Measurements from ENCODE around the gene ZNF275. TPM values are rescaled to one million over a fixed set of nuclear protein-coding genes. Genes with fewer than 3 reads are reported as not detected.
"Not testable (repeated sequence)": the region's sequence is repeated elsewhere in the genome, so short reads cannot be mapped to it uniquely, and the experiment has no call there.

ZNF275 gene
- polyA plus RNA-seq, 4 donors, result 1.1 to 9.0 (median 2.3) TPM

- no peak overlapping the region for H3K27ac ChIP-seq (ENCODE audit: low read depth in 1 of 3, low read length in 2 of 3)
- no peaks in the 10 kb centered on the region for H3K9me3 ChIP-seq (ENCODE audit: control insufficient read depth in 2 of 2, insufficient read depth in 1 of 2, low read depth in 1 of 2, low read length in 1 of 2)
- H3K27me3 ChIP-seq (ENCODE audit: control insufficient read depth in 3 of 3, insufficient read depth in 3 of 3, low read length in 3 of 3), result peaks cover 0 to 2% (median 0%) of the 10 kb centered on the region in 3 donors
- H3K4me3 ChIP-seq (ENCODE audit: low read depth in 1 of 3, low read length in 3 of 3), result no peak overlapping the region
- WGBS, 3 donors, result 50 to 79% (median 75%) methylated on average over 1 of the region's 1 CpG
- FAIRE-seq, result no peak
- DNase-seq, result no peak
- H3K36me3 ChIP-seq (ENCODE audit: control insufficient read depth in 3 of 3, insufficient read depth in 2 of 3, low read depth in 1 of 3, low read length in 3 of 3), result no peaks in the 10 kb centered on the region
- no peaks in the 10 kb centered on the region for H3K4me1 ChIP-seq (ENCODE audit: control insufficient read depth in 3 of 3, insufficient read depth in 2 of 3, low read depth in 1 of 3, low read length in 2 of 3)
Observed at GRCh38 chrX:153312842-153313241, 21.1 kb upstream of the ZNF275 start.

GRCh38 chrX:153317306-153317705 lies 16.6 kb upstream of the ZNF275 start:
- H3K9me3 ChIP-seq (ENCODE audit: control insufficient read depth in 2 of 2, insufficient read depth in 1 of 2, low read depth in 1 of 2, low read length in 1 of 2), result no peaks in the 10 kb centered on the region
- no peak overlapping the region for H3K4me3 ChIP-seq (ENCODE audit: low read depth in 1 of 3, low read length in 3 of 3)
- FAIRE-seq (no peak), DNase-seq (no peak)
- 69 to 87% (median 81%) methylated on average over 7 to 8 of the region's 8 CpGs for WGBS, 3 donors
- H3K27me3 ChIP-seq (ENCODE audit: control insufficient read depth in 3 of 3, insufficient read depth in 3 of 3, low read length in 3 of 3), result peaks cover 0 to 12% (median 3%) of the 10 kb centered on the region in 3 donors
- no peak overlapping the region for H3K27ac ChIP-seq (ENCODE audit: low read depth in 1 of 3, low read length in 2 of 3)
- H3K36me3 ChIP-seq (ENCODE audit: control insufficient read depth in 3 of 3, insufficient read depth in 2 of 3, low read depth in 1 of 3, low read length in 3 of 3), result no peaks in the 10 kb centered on the region
- no peaks in the 10 kb centered on the region for H3K4me1 ChIP-seq (ENCODE audit: control insufficient read depth in 3 of 3, insufficient read depth in 2 of 3, low read depth in 1 of 3, low read length in 2 of 3)

- Histone ChIP-seq H3K4me1 (ENCODE audit: control insufficient read depth in 3 of 3, insufficient read depth in 2 of 3, low read depth in 1 of 3, low read length in 2 of 3) (no peaks in the 10 kb centered on the region), H3K27me3 (ENCODE audit: control insufficient read depth in 3 of 3, insufficient read depth in 3 of 3, low read length in 3 of 3) (peaks cover 0 to 12% (median 3%) of the 10 kb centered on the region in 3 donors), H3K27ac (ENCODE audit: low read depth in 1 of 3, low read length in 2 of 3) (no peak overlapping the region), H3K36me3 (ENCODE audit: control insufficient read depth in 3 of 3, insufficient read depth in 2 of 3, low read depth in 1 of 3, low read length in 3 of 3) (no peaks in the 10 kb centered on the region), H3K9me3 (ENCODE audit: control insufficient read depth in 2 of 2, insufficient read depth in 1 of 2, low read depth in 1 of 2, low read length in 1 of 2) (no peaks in the 10 kb centered on the region), H3K4me3 (ENCODE audit: low read depth in 1 of 3, low read length in 3 of 3) (no peak overlapping the region)
- 87 to 94% (median 90%) methylated on average over 20 of the region's 20 CpGs for WGBS, 3 donors
- no peak for DNase-seq
- no peak for FAIRE-seq
Observed at GRCh38 chrX:153317996-153318722, 15.8 kb upstream of the ZNF275 start.

GRCh38 chrX:153318811-153319210 lies 15.1 kb upstream of the ZNF275 start:
- no peak overlapping the region for H3K27ac ChIP-seq (ENCODE audit: low read depth in 1 of 3, low read length in 2 of 3)
- 60 to 89% (median 87%) methylated on average over 5 to 7 of the region's 7 CpGs for WGBS, 3 donors

GRCh38 chrX:153319295-153320046 lies 14.5 kb upstream of the ZNF275 start:
- Histone ChIP-seq H3K27me3 (ENCODE audit: control insufficient read depth in 3 of 3, insufficient read depth in 3 of 3, low read length in 3 of 3) (peaks cover 0 to 12% (median 3%) of the 10 kb centered on the region in 3 donors), H3K36me3 (ENCODE audit: control insufficient read depth in 3 of 3, insufficient read depth in 2 of 3, low read depth in 1 of 3, low read length in 3 of 3) (no peaks in the 10 kb centered on the region), H3K4me3 (ENCODE audit: low read depth in 1 of 3, low read length in 3 of 3) (no peak overlapping the region), H3K27ac (ENCODE audit: low read depth in 1 of 3, low read length in 2 of 3) (no peak overlapping the region), H3K9me3 (ENCODE audit: control insufficient read depth in 2 of 2, insufficient read depth in 1 of 2, low read depth in 1 of 2, low read length in 1 of 2) (no peaks in the 10 kb centered on the region), H3K4me1 (ENCODE audit: control insufficient read depth in 3 of 3, insufficient read depth in 2 of 3, low read depth in 1 of 3, low read length in 2 of 3) (no peaks in the 10 kb centered on the region)
- FAIRE-seq, result no peak
- 66 to 75% (median 72%) methylated on average over 21 to 33 of the region's 33 CpGs for WGBS, 3 donors
- DNase-seq, result no peak

More at GRCh38 chrX:153318811-153319210, 15.1 kb upstream of the ZNF275 start:
- Histone ChIP-seq H3K27me3 (ENCODE audit: control insufficient read depth in 3 of 3, insufficient read depth in 3 of 3, low read length in 3 of 3) (peaks cover 0 to 12% (median 3%) of the 10 kb centered on the region in 3 donors), H3K4me1 (ENCODE audit: control insufficient read depth in 3 of 3, insufficient read depth in 2 of 3, low read depth in 1 of 3, low read length in 2 of 3) (no peaks in the 10 kb centered on the region), H3K36me3 (ENCODE audit: control insufficient read depth in 3 of 3, insufficient read depth in 2 of 3, low read depth in 1 of 3, low read length in 3 of 3) (no peaks in the 10 kb centered on the region), H3K4me3 (ENCODE audit: low read depth in 1 of 3, low read length in 3 of 3) (no peak overlapping the region), H3K9me3 (ENCODE audit: control insufficient read depth in 2 of 2, insufficient read depth in 1 of 2, low read depth in 1 of 2, low read length in 1 of 2) (no peaks in the 10 kb centered on the region)
- no peak for FAIRE-seq
- no peak for DNase-seq

- not testable (repeated sequence) for FAIRE-seq; H3K36me3 ChIP-seq (ENCODE audit: control insufficient read depth in 3 of 3, insufficient read depth in 2 of 3, low read depth in 1 of 3, low read length in 3 of 3)
Observed at GRCh38 chrX:153320047-153320443, 13.9 kb upstream of the ZNF275 start.

GRCh38 chrX:153320555-153321184 lies 13.3 kb upstream of the ZNF275 start:
- no peaks in the 10 kb centered on the region for H3K36me3 ChIP-seq (ENCODE audit: control insufficient read depth in 3 of 3, insufficient read depth in 2 of 3, low read depth in 1 of 3, low read length in 3 of 3)
- no peaks in the 10 kb centered on the region for H3K4me1 ChIP-seq (ENCODE audit: control insufficient read depth in 3 of 3, insufficient read depth in 2 of 3, low read depth in 1 of 3, low read length in 2 of 3)
- H3K4me3 ChIP-seq (ENCODE audit: low read depth in 1 of 3, low read length in 3 of 3), result no peak overlapping the region
- no peak overlapping the region for H3K27ac ChIP-seq (ENCODE audit: low read depth in 1 of 3, low read length in 2 of 3)
- FAIRE-seq (no peak), DNase-seq (no peak)
- peaks cover 0 to 12% (median 3%) of the 10 kb centered on the region in 3 donors for H3K27me3 ChIP-seq (ENCODE audit: control insufficient read depth in 3 of 3, insufficient read depth in 3 of 3, low read length in 3 of 3)
- WGBS, 3 donors, result 16 to 38% (median 29%) methylated on average over 5 to 9 of the region's 13 CpGs
- H3K9me3 ChIP-seq (ENCODE audit: control insufficient read depth in 2 of 2, insufficient read depth in 1 of 2, low read depth in 1 of 2, low read length in 1 of 2), result no peaks in the 10 kb centered on the region

More at GRCh38 chrX:153320047-153320443, 13.9 kb upstream of the ZNF275 start:
- H3K27ac ChIP-seq (ENCODE audit: low read depth in 1 of 3, low read length in 2 of 3); H3K4me1 ChIP-seq (ENCODE audit: control insufficient read depth in 3 of 3, insufficient read depth in 2 of 3, low read depth in 1 of 3, low read length in 2 of 3); H3K4me3 ChIP-seq (ENCODE audit: low read depth in 1 of 3, low read length in 3 of 3); H3K9me3 ChIP-seq (ENCODE audit: control insufficient read depth in 2 of 2, insufficient read depth in 1 of 2, low read depth in 1 of 2, low read length in 1 of 2); DNase-seq: not testable (repeated sequence)
- WGBS, 3 donors, result 60 to 91% (median 80%) methylated on average over 1 of the region's 1 CpG
- H3K27me3 ChIP-seq (ENCODE audit: control insufficient read depth in 3 of 3, insufficient read depth in 3 of 3, low read length in 3 of 3), result peaks cover 0 to 12% (median 3%) of the 10 kb centered on the region in 3 donors

GRCh38 chrX:153321381-153322124 lies 12.4 kb upstream of the ZNF275 start, which contains the start of gene PNMA6F:
Gene PNMA6F (minus strand): TSS chrX:153321767. CDS start chrX:153320674, 1,093 bp downstream.
- Histone ChIP-seq H3K27me3 (ENCODE audit: control insufficient read depth in 3 of 3, insufficient read depth in 3 of 3, low read length in 3 of 3) (peaks cover 0 to 12% (median 3%) of the 10 kb centered on the region in 3 donors), H3K36me3 (ENCODE audit: control insufficient read depth in 3 of 3, insufficient read depth in 2 of 3, low read depth in 1 of 3, low read length in 3 of 3) (no peaks in the 10 kb centered on the region), H3K9me3 (ENCODE audit: control insufficient read depth in 2 of 2, insufficient read depth in 1 of 2, low read depth in 1 of 2, low read length in 1 of 2) (no peaks in the 10 kb centered on the region), H3K27ac (ENCODE audit: low read depth in 1 of 3, low read length in 2 of 3) (no peak within 1 kb of the TSS), H3K4me1 (ENCODE audit: control insufficient read depth in 3 of 3, insufficient read depth in 2 of 3, low read depth in 1 of 3, low read length in 2 of 3) (no peaks in the 10 kb centered on the region), H3K4me3 (ENCODE audit: low read depth in 1 of 3, low read length in 3 of 3) (no peak within 1 kb of the TSS)
- DNase-seq, result no peak
- no peak for FAIRE-seq
- WGBS, 3 donors, result 20 to 51% (median 46%) methylated on average over 20 to 36 of the region's 36 CpGs
